C1 segment of cervical spinal cord (tissue), 14 donors: Measurements from ENCODE around the gene DSCAM.
"Not testable (repeated sequence)": the region's sequence is repeated elsewhere in the genome, so short reads cannot be mapped to it uniquely, and the experiment has no call there.

ENCODE experiments used
- DNase-seq, 14 donors: peaks; one replicate each; lab custom pipeline; 2025; lab: John Stamatoyannopoulos, UW

DSCAM gene

GRCh38 chr21:40463176-40463575 is 383.8 kb downstream of the DSCAM start:
- no peak for DNase-seq

- DNase-seq = no peak
Observed at GRCh38 chr21:40461008-40461407, 385.9 kb downstream of the DSCAM start.

GRCh38 chr21:40457741-40458140 is 389.2 kb downstream of the DSCAM start:
- no peak for DNase-seq

GRCh38 chr21:40454057-40454456 is 392.9 kb downstream of the DSCAM start:
- no peak for DNase-seq

GRCh38 chr21:40453183-40453582 is 393.8 kb downstream of the DSCAM start:
- no peak for DNase-seq

GRCh38 chr21:40452548-40452947 is 394.4 kb downstream of the DSCAM start:
- DNase-seq = no peak

GRCh38 chr21:40447016-40447415 is 399.9 kb downstream of the DSCAM start:
- DNase-seq = no peak

GRCh38 chr21:40445349-40445921 is 401.5 kb downstream of the DSCAM start:
- no peak for DNase-seq

- not testable (repeated sequence) for DNase-seq
Observed at GRCh38 chr21:40439581-40439980, 407.4 kb downstream of the DSCAM start.

GRCh38 chr21:40438616-40439015 is 408.3 kb downstream of the DSCAM start:
- DNase-seq = no peak

- DNase-seq = no peak
Observed at GRCh38 chr21:40436261-40436660, 410.7 kb downstream of the DSCAM start.

GRCh38 chr21:40433538-40433937 is 413.4 kb downstream of the DSCAM start:
- no peak for DNase-seq

- no peak for DNase-seq
Observed at GRCh38 chr21:40425981-40426380, 421.0 kb downstream of the DSCAM start.

- DNase-seq = no peak
Observed at GRCh38 chr21:40422896-40423635, 423.9 kb downstream of the DSCAM start.

- DNase-seq = no peak
Observed at GRCh38 chr21:40421121-40421520, 425.8 kb downstream of the DSCAM start.

GRCh38 chr21:40416572-40416971 is 430.4 kb downstream of the DSCAM start:
- DNase-seq = no peak

- DNase-seq = no peak
Observed at GRCh38 chr21:40408561-40408960, 438.4 kb downstream of the DSCAM start.

- no peak for DNase-seq
Observed at GRCh38 chr21:40404396-40404800, 442.6 kb downstream of the DSCAM start.

GRCh38 chr21:40402884-40403582 is 443.9 kb downstream of the DSCAM start:
- no peak for DNase-seq

- DNase-seq = no peak
Observed at GRCh38 chr21:40395732-40396131, 451.2 kb downstream of the DSCAM start.

- no peak for DNase-seq
Observed at GRCh38 chr21:40393066-40393465, 453.9 kb downstream of the DSCAM start.

GRCh38 chr21:40388046-40388445 is 458.9 kb downstream of the DSCAM start:
- no peak for DNase-seq
